Measurements from ENCODE around the gene SYT3. TPM values are rescaled to one million over a fixed set of nuclear protein-coding genes. Genes with fewer than 3 reads are reported as not detected.
A peak's percentile ranks its signal among the peaks of the same experiment; 100 is the strongest.

The SYT3 gene
- total RNA-seq, 1 experiment from 2014 or later: 14.6 TPM

- TF ChIP-seq CBFB (CRISPR knock-in tag; IDR thresholded peaks at IDR 0.05; ENCODE audit: low read depth) (no peak), ZNF121 (CRISPR knock-in tag; IDR thresholded peaks at IDR 0.05) (no peak), PREB (CRISPR knock-in tag; IDR thresholded peaks at IDR 0.05; ENCODE audit: borderline replicate concordance) (no peak), EMX1 (CRISPR knock-in tag; IDR thresholded peaks at IDR 0.05) (no peak), SMAD3 (CRISPR knock-in tag; IDR thresholded peaks at IDR 0.05; ENCODE audit: borderline replicate concordance) (no peak), GRHL2 (CRISPR knock-in tag; IDR thresholded peaks at IDR 0.05; ENCODE audit: insufficient replicate concordance, severe bottlenecking) (no peak), SOX15 (CRISPR knock-in tag; IDR thresholded peaks at IDR 0.05) (no peak), CDX4 (CRISPR knock-in tag; IDR thresholded peaks at IDR 0.05; ENCODE audit: borderline replicate concordance) (no peak), ZNF512 (CRISPR knock-in tag; IDR thresholded peaks at IDR 0.05; ENCODE audit: borderline replicate concordance) (no peak)
- Mint-ChIP-seq H3K36me3 (peaks cover 8% of the 10 kb centered on the region), H3K4me1 (peaks cover 9% of the 10 kb centered on the region), H3K27me3 (ENCODE audit: low read depth) (peaks cover 87% of the 10 kb centered on the region), H3K4me3 (no peak overlapping the region), H3K9me3 (peaks cover 12% of the 10 kb centered on the region), H3K27ac (no peak overlapping the region)
- ATAC-seq (peak; percentile 24), DNase-seq (ENCODE audit: low spot score) (no peak)
- ChIA-PET POLR2A (no interaction called here), CTCF (interaction anchor here (0.6 to 1.8 kb wide), 4 partner anchors 18 to 293 kb away, joined by 3 to 6 read pairs (median 4); partner anchors contain the start of gene C19orf81)
These were observed 28.1 kb upstream of the SYT3 start for GRCh38 chr19:50667759-50668231.

- Mint-ChIP-seq H3K27me3 (ENCODE audit: low read depth) (peaks cover 83% of the 10 kb centered on the region), H3K36me3 (peaks cover 8% of the 10 kb centered on the region), H3K27ac (no peak overlapping the region), H3K4me1 (0 out of 2 replicates have a peak, but pooled peaks cover 7% of the 10 kb centered on the region), H3K4me3 (no peak overlapping the region), H3K9me3 (peaks cover 12% of the 10 kb centered on the region)
- ChIA-PET POLR2A (no interaction called here), CTCF (interaction anchor here (0.6 to 4.5 kb wide), 10 partner anchors 18 to 350 kb away, joined by 3 to 13 read pairs (median 4); partner anchors contain the start of gene C19orf81)
- ATAC-seq: peak; percentile 31
- TF ChIP-seq ELF4 (CRISPR knock-in tag; IDR thresholded peaks at IDR 0.05; ENCODE audit: low read depth): no peak
- TF ChIP-seq ZBTB43 (CRISPR knock-in tag; IDR thresholded peaks at IDR 0.05): no peak
- TF ChIP-seq ATF6 (CRISPR knock-in tag; IDR thresholded peaks at IDR 0.05): no peak
- no peak for DNase-seq (ENCODE audit: low spot score)
These were observed 27.6 kb upstream of the SYT3 start for GRCh38 chr19:50667177-50667758.

GRCh38 chr19:50666346-50667176, 26.9 kb upstream of the SYT3 start:
- ATAC-seq: no peak
- DNase-seq (ENCODE audit: low spot score): no peak
- peaks cover 12% of the 10 kb centered on the region for H3K9me3 Mint-ChIP-seq
- peaks cover 80% of the 10 kb centered on the region for H3K27me3 Mint-ChIP-seq (ENCODE audit: low read depth)
- H3K27ac Mint-ChIP-seq: no peak overlapping the region
- 0 out of 2 replicates have a peak, but pooled peaks cover 11% of the 10 kb centered on the region for H3K4me1 Mint-ChIP-seq
- TF ChIP-seq E2F1 (CRISPR knock-in tag; IDR thresholded peaks at IDR 0.05) (no peak), ARID4B (CRISPR knock-in tag; IDR thresholded peaks at IDR 0.05; ENCODE audit: borderline replicate concordance) (no peak)
- H3K36me3 Mint-ChIP-seq: peaks cover 8% of the 10 kb centered on the region
- ChIA-PET POLR2A (no interaction called here), CTCF (interaction anchor here (0.7 to 4.5 kb wide), 11 partner anchors 17 to 350 kb away, joined by 3 to 13 read pairs (median 6); partner anchors contain the start of gene C19orf81)
- no peak overlapping the region for H3K4me3 Mint-ChIP-seq
